Kidney tubule cell (primary cell): Measurements from ENCODE around the gene TDRD7.
A peak's percentile ranks its signal among the peaks of the same experiment; 100 is the strongest.
"Not testable (repeated sequence)": the region's sequence is repeated elsewhere in the genome, so short reads cannot be mapped to it uniquely, and the experiment has no call there.

Experiments
- DNase-seq: peaks from one replicate; pipeline ENCODE4 v3.0.0-alpha.2; 2018; ENCODE audit warnings: low spot score

TDRD7 gene

GRCh38 chr9:97427885-97428284 is 16.0 kb downstream of the TDRD7 start:
- no peak for DNase-seq

- no peak for DNase-seq
Measured at GRCh38 chr9:97430316-97431043, 18.6 kb downstream of the TDRD7 start.

GRCh38 chr9:97431044-97431441 is 19.1 kb downstream of the TDRD7 start:
- DNase-seq, result no peak

GRCh38 chr9:97431549-97432143 is 19.8 kb downstream of the TDRD7 start:
- no peak for DNase-seq

GRCh38 chr9:97437051-97437600 is 25.2 kb downstream of the TDRD7 start:
- DNase-seq, result no peak

- no peak for DNase-seq
Measured at GRCh38 chr9:97438257-97438656, 26.4 kb downstream of the TDRD7 start.

- no peak for DNase-seq
Measured at GRCh38 chr9:97438666-97439065, 26.8 kb downstream of the TDRD7 start.

GRCh38 chr9:97440160-97440559 is 28.3 kb downstream of the TDRD7 start:
- DNase-seq, result no peak

- DNase-seq, result peak; percentile 15
Measured at GRCh38 chr9:97441729-97442128, 29.8 kb downstream of the TDRD7 start.

- peak; percentile 16 for DNase-seq
Measured at GRCh38 chr9:97445119-97445701, 33.3 kb downstream of the TDRD7 start.

GRCh38 chr9:97447001-97447400 is 35.1 kb downstream of the TDRD7 start:
- no peak for DNase-seq

GRCh38 chr9:97453573-97453972 is 41.7 kb downstream of the TDRD7 start:
- DNase-seq, result not testable (repeated sequence)

GRCh38 chr9:97456841-97457240 is 44.9 kb downstream of the TDRD7 start:
- DNase-seq, result not testable (repeated sequence)

- no peak for DNase-seq
Measured at GRCh38 chr9:97459326-97459725, 47.4 kb downstream of the TDRD7 start.

- no peak for DNase-seq
Measured at GRCh38 chr9:97462159-97462558, 50.3 kb downstream of the TDRD7 start.

- no peak for DNase-seq
Measured at GRCh38 chr9:97462914-97463313, 51.0 kb downstream of the TDRD7 start.

- peak; percentile 50 for DNase-seq
Measured at GRCh38 chr9:97468658-97469448, 57.0 kb downstream of the TDRD7 start.

- DNase-seq, result no peak
Measured at GRCh38 chr9:97470076-97470475, 58.2 kb downstream of the TDRD7 start.

- no peak for DNase-seq
Measured at GRCh38 chr9:97473717-97474116, 61.8 kb downstream of the TDRD7 start.

GRCh38 chr9:97474372-97474925 is 62.6 kb downstream of the TDRD7 start:
- no peak for DNase-seq

GRCh38 chr9:97475059-97475458 is 63.2 kb downstream of the TDRD7 start:
- peak; percentile 20 for DNase-seq
